Measurements from ENCODE around the gene OR5K4. TPM values are rescaled to one million over a fixed set of nuclear protein-coding genes. Genes with fewer than 3 reads are reported as not detected.

OR5K4 gene
- total RNA-seq, 6 experiments from 2014 or later: not detected

- H3K27me3 Mint-ChIP-seq (ENCODE audit: insufficient read depth): no peaks in the 10 kb centered on the region; the same call in 1 of the 2 replicates
- H3K4me1 Mint-ChIP-seq (ENCODE audit: low read depth): no peaks in the 10 kb centered on the region
- no peak for TF ChIP-seq CTCF (IDR thresholded peaks at IDR 0.05)
- H3K4me3 Mint-ChIP-seq: no peak overlapping the region
- H3K36me3 Mint-ChIP-seq (ENCODE audit: low read depth): no peaks in the 10 kb centered on the region
- H3K9me3 Mint-ChIP-seq: no peaks in the 10 kb centered on the region
- no peak overlapping the region for H3K27ac Mint-ChIP-seq
- no peak for DNase-seq
These were observed 17.5 kb downstream of the OR5K4 start for GRCh38 chr3:98371186-98371585.

GRCh38 chr3:98371853-98372252 lies 18.2 kb downstream of the OR5K4 start:
- no peak overlapping the region for H3K27ac Mint-ChIP-seq
- H3K36me3 Mint-ChIP-seq (ENCODE audit: low read depth): no peaks in the 10 kb centered on the region
- no peak overlapping the region for H3K4me3 Mint-ChIP-seq
- no peak for DNase-seq
- H3K9me3 Mint-ChIP-seq: no peaks in the 10 kb centered on the region
- TF ChIP-seq CTCF (IDR thresholded peaks at IDR 0.05): no peak
- no peaks in the 10 kb centered on the region for H3K4me1 Mint-ChIP-seq (ENCODE audit: low read depth)
- H3K27me3 Mint-ChIP-seq (ENCODE audit: insufficient read depth): no peaks in the 10 kb centered on the region; the same call in 1 of the 2 replicates

GRCh38 chr3:98372445-98372844 lies 18.8 kb downstream of the OR5K4 start:
- no peaks in the 10 kb centered on the region for H3K9me3 Mint-ChIP-seq
- H3K27me3 Mint-ChIP-seq (ENCODE audit: insufficient read depth): no peaks in the 10 kb centered on the region; the same call in 1 of the 2 replicates
- TF ChIP-seq CTCF (IDR thresholded peaks at IDR 0.05): no peak
- no peaks in the 10 kb centered on the region for H3K36me3 Mint-ChIP-seq (ENCODE audit: low read depth)
- H3K4me3 Mint-ChIP-seq: no peak overlapping the region
- no peak overlapping the region for H3K27ac Mint-ChIP-seq
- no peaks in the 10 kb centered on the region for H3K4me1 Mint-ChIP-seq (ENCODE audit: low read depth)
- DNase-seq: no peak

GRCh38 chr3:98376631-98377030 lies 23.0 kb downstream of the OR5K4 start:
- Mint-ChIP-seq H3K27me3 (ENCODE audit: insufficient read depth) (no peaks in the 10 kb centered on the region; the same call in none of the 2 replicates), H3K4me1 (ENCODE audit: low read depth) (no peaks in the 10 kb centered on the region), H3K9me3 (no peaks in the 10 kb centered on the region), H3K27ac (no peak overlapping the region), H3K4me3 (no peak overlapping the region), H3K36me3 (ENCODE audit: low read depth) (no peaks in the 10 kb centered on the region)
- TF ChIP-seq CTCF (IDR thresholded peaks at IDR 0.05): no peak
- DNase-seq: no peak

GRCh38 chr3:98388147-98388546 lies 34.5 kb downstream of the OR5K4 start:
- Mint-ChIP-seq H3K4me1 (ENCODE audit: low read depth) (no peaks in the 10 kb centered on the region), H3K4me3 (no peak overlapping the region), H3K27me3 (ENCODE audit: insufficient read depth) (peaks cover 3% of the 10 kb centered on the region; the same call in 1 of the 2 replicates), H3K36me3 (ENCODE audit: low read depth) (no peaks in the 10 kb centered on the region), H3K9me3 (no peaks in the 10 kb centered on the region), H3K27ac (no peak overlapping the region)
- TF ChIP-seq CTCF (IDR thresholded peaks at IDR 0.05): no peak
- DNase-seq: no peak

GRCh38 chr3:98390366-98390765 lies 36.7 kb downstream of the OR5K4 start, which contains the start of gene OR5K3:
Gene OR5K3, plus strand, starts transcription at chr3:98390666. Its CDS starts 0 bp downstream, at chr3:98390666.
- Mint-ChIP-seq H3K9me3 (no peaks in the 10 kb centered on the region), H3K27me3 (ENCODE audit: insufficient read depth) (peaks cover 3% of the 10 kb centered on the region; the same call in 1 of the 2 replicates), H3K4me1 (ENCODE audit: low read depth) (no peaks in the 10 kb centered on the region), H3K4me3 (no peak within 1 kb of the TSS), H3K36me3 (ENCODE audit: low read depth) (no peaks in the 10 kb centered on the region), H3K27ac (no peak within 1 kb of the TSS)
- no peak for TF ChIP-seq CTCF (IDR thresholded peaks at IDR 0.05)
- DNase-seq: no peak

Data from HFFc6 (cell line).